HFF-Myc (cell line): ENCODE data around the gene CUX1.

Experiments used
- DNase-seq: peaks from one replicate; pipeline ENCODE4 v3.0.0-alpha.2; 2011; ENCODE audit warnings: low read depth; ENCODE audit errors: extremely low read depth
- H3K4me3 ChIP-seq: replicated peaks from 2 replicates; pipeline ENCODE4 v1.5.1; 2011; ENCODE audit warnings: low read depth, mild to moderate bottlenecking, control low read depth, low read length
- CTCF ChIP-seq: IDR thresholded peaks from 2 replicates; pipeline ENCODE4 v1.5.1; 2012; ENCODE audit warnings: mild to moderate bottlenecking, low read depth, low read length, control low read depth; ENCODE audit errors: missing control alignments

The CUX1 gene

GRCh38 chr7:102255916-102256315 is 438.5 kb downstream of the CUX1 start:
- no peak for TF ChIP-seq CTCF
- H3K4me3 ChIP-seq, result no peak overlapping the region
- no peak for DNase-seq

GRCh38 chr7:102258073-102258748 is 440.8 kb downstream of the CUX1 start:
- no peak for TF ChIP-seq CTCF
- no peak overlapping the region for H3K4me3 ChIP-seq
- DNase-seq, result no peak

- no peak for TF ChIP-seq CTCF
- no peak overlapping the region for H3K4me3 ChIP-seq
- DNase-seq, result no peak
These were observed 441.3 kb downstream of the CUX1 start for GRCh38 chr7:102258749-102259107.

GRCh38 chr7:102260856-102261255 is 443.4 kb downstream of the CUX1 start:
- DNase-seq, result no peak
- no peak for TF ChIP-seq CTCF
- H3K4me3 ChIP-seq, result no peak overlapping the region

GRCh38 chr7:102261451-102261850 is 444.0 kb downstream of the CUX1 start:
- no peak for TF ChIP-seq CTCF
- no peak overlapping the region for H3K4me3 ChIP-seq
- no peak for DNase-seq

GRCh38 chr7:102262546-102262945 is 445.1 kb downstream of the CUX1 start:
- TF ChIP-seq CTCF, result no peak
- DNase-seq, result no peak
- H3K4me3 ChIP-seq, result no peak overlapping the region

GRCh38 chr7:102264367-102264891 is 447.0 kb downstream of the CUX1 start:
- DNase-seq, result peak; percentile 17
- no peak overlapping the region for H3K4me3 ChIP-seq
- no peak for TF ChIP-seq CTCF
